C4-2B (cell line): ENCODE results near the gene KIR2DL3.

ENCODE experiments used
- ZFX ChIP-seq: fragments of 450-650 bp; IDR thresholded peaks from 2 replicates; pipeline ENCODE4 v1.6.1; 2017
- TF ChIP-seq, protein P1 (sequence below): fragments of 450-650 bp; conservative IDR thresholded peaks from 2 replicates; pipeline ENCODE4 v1.5.1; 2017; ENCODE audit warnings: mild to moderate bottlenecking

- TF ChIP-seq, protein P1, sequence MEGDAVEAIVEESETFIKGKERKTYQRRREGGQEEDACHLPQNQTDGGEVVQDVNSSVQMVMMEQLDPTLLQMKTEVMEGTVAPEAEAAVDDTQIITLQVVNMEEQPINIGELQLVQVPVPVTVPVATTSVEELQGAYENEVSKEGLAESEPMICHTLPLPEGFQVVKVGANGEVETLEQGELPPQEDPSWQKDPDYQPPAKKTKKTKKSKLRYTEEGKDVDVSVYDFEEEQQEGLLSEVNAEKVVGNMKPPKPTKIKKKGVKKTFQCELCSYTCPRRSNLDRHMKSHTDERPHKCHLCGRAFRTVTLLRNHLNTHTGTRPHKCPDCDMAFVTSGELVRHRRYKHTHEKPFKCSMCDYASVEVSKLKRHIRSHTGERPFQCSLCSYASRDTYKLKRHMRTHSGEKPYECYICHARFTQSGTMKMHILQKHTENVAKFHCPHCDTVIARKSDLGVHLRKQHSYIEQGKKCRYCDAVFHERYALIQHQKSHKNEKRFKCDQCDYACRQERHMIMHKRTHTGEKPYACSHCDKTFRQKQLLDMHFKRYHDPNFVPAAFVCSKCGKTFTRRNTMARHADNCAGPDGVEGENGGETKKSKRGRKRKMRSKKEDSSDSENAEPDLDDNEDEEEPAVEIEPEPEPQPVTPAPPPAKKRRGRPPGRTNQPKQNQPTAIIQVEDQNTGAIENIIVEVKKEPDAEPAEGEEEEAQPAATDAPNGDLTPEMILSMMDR, result no peak
- no peak for TF ChIP-seq ZFX
These were observed 41.5 kb upstream of the KIR2DL3 start for GRCh38 chr19:54696766-54697165.
